Lung (tissue), 12 donors: ENCODE measurements around the gene CMPK1. TPM values are rescaled to one million over a fixed set of nuclear protein-coding genes. Genes with fewer than 3 reads are reported as not detected.

Experiments used
- ATAC-seq: fragments of 200-7000 bp; cut with Tn5 transposase; one replicate; pipeline ENCODE4 v1.9.1; 2020; ENCODE audit warnings: moderate number of reproducible peaks; ENCODE audit not compliant: insufficient read depth, low FRiP score
- DNase-seq, 3 donors: peaks; one replicate each; pipeline ENCODE4 v3.0.0-alpha.2; 2013 to 2017
- H3K27ac ChIP-seq, 2 donors: one replicate each; pipeline ENCODE4 v1.5.1; 2013; ENCODE audit warnings: mild to moderate bottlenecking in 2 of 2, moderate library complexity in 2 of 2, control low read depth in 1 of 2, inconsistent platforms in 1 of 2, low read depth in 1 of 2, low read length in 1 of 2
- H3K27me3 ChIP-seq, 3 donors: one replicate each; pipeline ENCODE4 v1.5.1; 2013; ENCODE audit warnings: low read length in 2 of 3; ENCODE audit not compliant: control insufficient read depth in 3 of 3, insufficient read depth in 3 of 3
- H3K36me3 ChIP-seq, 4 donors: one replicate each; pipeline ENCODE4 v1.5.1; 2013; ENCODE audit warnings: low read length in 4 of 4, mild to moderate bottlenecking in 1 of 4, moderate library complexity in 1 of 4; ENCODE audit not compliant: control insufficient read depth in 4 of 4, insufficient read depth in 4 of 4
- H3K4me1 ChIP-seq, 5 donors: one replicate each; pipeline ENCODE4 v1.5.1; 2013; ENCODE audit warnings: low read length in 5 of 5, mild to moderate bottlenecking in 2 of 5, moderate library complexity in 1 of 5; ENCODE audit not compliant: control insufficient read depth in 5 of 5, insufficient read depth in 5 of 5
- H3K4me3 ChIP-seq: one replicate; pipeline ENCODE4 v1.5.1; 2013; ENCODE audit warnings: mild to moderate bottlenecking, control low read depth, moderate library complexity
- H3K9ac ChIP-seq, 2 donors: one replicate each; pipeline ENCODE4 v1.5.1; 2013; ENCODE audit warnings: low read length in 2 of 2, control low read depth in 1 of 2; ENCODE audit not compliant: insufficient read depth in 1 of 2
- H3K9me3 ChIP-seq, 4 donors: one replicate each; pipeline ENCODE4 v1.5.1; 2013; ENCODE audit warnings: low read length in 3 of 4, mild to moderate bottlenecking in 1 of 4, moderate library complexity in 1 of 4; ENCODE audit not compliant: control insufficient read depth in 4 of 4, insufficient read depth in 3 of 4
- CTCF ChIP-seq: IDR thresholded peaks from 2 replicates; pipeline ENCODE4 v1.5.1; 2012; ENCODE audit warnings: mild to moderate bottlenecking; ENCODE audit errors: control extremely low read depth, extremely low read depth
- WGBS, 2 donors: extraction: QIAGEN DNeasy Blood & Tissue Kit; methylation state at CpG; one replicate each; pipeline ENCODE4 v1.1.7; 2013; 5-methylcytosine and 5-hydroxymethylcytosine counted together
- polyA plus RNA-seq, 2 donors: library from polyadenylated mRNA; stranded (reverse); fragments of 200-250 nt; gene quantifications; one replicate each; pipeline ENCODE4 v1.2.1, GENCODE V29; 2013
- total RNA-seq, 2 donors: library from RNA; depleted of rRNA in 1 of 2; stranded (reverse); fragments of >200 nt in 1 of 2; gene quantifications; one replicate each; pipeline ENCODE4 v1.2.1, GENCODE V29; 2014 to 2021
- donor health status: control.
- donor health status: control.
- donor health status: Bipolar disorder and iron deficiency.
- donor health status: healthy.
- donor health status: DM: yes; HTN: yes; CAD: no.

Gene CMPK1
- total and polyA plus RNA-seq, 4 donors, result 63.9 to 106 (median 85.3) TPM

DNA sequence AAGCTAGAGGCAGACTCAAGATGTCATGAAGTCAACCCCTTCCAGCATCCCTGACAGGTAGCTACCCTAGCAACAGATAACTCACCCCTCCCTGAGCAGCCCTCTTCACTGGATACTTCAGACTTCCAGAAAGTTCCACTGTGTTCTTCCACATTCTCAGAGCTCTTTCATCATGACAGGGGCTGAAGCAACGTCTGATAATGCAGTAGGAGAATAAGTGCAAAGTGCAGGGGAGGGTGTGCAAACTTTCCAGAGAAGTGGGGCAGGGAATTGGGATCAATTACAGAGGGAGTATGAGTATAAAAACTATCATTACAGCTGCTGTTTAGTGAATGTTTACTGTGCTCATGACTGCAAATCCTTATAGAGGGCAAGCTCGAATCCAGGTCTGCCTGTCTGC lies 56.1 kb downstream of the CMPK1 start:
- Histone ChIP-seq H3K9me3 (peaks cover 0 to 2% (median 0%) of the 10 kb centered on the region in 4 donors), H3K4me1 (peaks cover 0 to 13% (median 0%) of the 10 kb centered on the region in 5 donors), H3K27ac (no peak overlapping the region), H3K36me3 (no peaks in the 10 kb centered on the region), H3K9ac (no peak overlapping the region), H3K27me3 (no peaks in the 10 kb centered on the region), H3K4me3 (no peak overlapping the region)
- ATAC-seq, result no peak
- no peak for TF ChIP-seq CTCF
- 49 to 52% methylated on average over 2 of the region's 2 CpGs for WGBS, 2 donors
- DNase-seq, result no peak

DNA sequence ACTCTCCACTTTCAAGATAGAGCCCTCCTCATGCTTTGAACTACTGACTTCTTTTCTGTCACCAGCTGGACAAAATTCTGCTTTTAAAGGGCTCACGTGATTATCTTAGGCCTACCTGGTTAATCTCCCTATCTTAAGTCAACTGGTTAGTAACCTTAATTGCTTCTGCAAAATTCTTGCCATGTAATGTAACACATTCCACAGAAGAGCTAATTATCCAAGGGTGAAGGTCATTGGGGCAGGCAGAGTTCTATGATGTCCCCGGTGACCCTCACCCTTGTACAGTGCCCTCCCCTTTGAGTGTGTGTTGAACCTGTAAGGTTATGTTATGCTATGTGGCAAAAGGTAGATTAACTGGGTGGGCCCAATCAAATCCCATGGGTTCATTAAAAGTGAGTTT lies 57.3 kb downstream of the CMPK1 start:
- Histone ChIP-seq H3K4me3 (no peak overlapping the region), H3K27me3 (no peaks in the 10 kb centered on the region), H3K9ac (no peak overlapping the region), H3K9me3 (peaks cover 0 to 2% (median 0%) of the 10 kb centered on the region in 4 donors), H3K4me1 (peaks cover 0 to 13% (median 0%) of the 10 kb centered on the region in 5 donors), H3K27ac (no peak overlapping the region), H3K36me3 (no peaks in the 10 kb centered on the region)
- WGBS, 2 donors, result 66 to 76% methylated on average over 2 of the region's 2 CpGs
- TF ChIP-seq CTCF, result no peak
- DNase-seq (no peak), ATAC-seq (no peak)

DNA sequence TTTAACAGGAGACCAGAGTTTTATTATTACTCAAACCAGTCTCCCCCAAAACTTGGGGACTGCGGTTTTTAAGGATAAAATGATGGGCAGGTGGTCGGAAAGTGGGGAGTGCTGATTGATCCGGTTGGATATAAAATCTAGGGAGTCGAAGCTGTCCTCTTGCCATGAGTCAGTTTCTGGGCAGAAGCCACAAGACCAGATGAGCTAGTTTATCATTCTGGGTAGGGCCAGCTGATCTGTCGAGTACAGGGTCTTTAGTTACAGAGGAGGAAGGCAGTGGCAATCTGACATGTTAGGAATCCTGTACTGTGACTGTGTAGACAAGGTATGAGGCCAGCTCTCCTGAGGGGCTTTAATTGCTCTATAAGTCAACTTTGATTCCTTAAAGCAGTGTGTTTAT lies 59.6 kb downstream of the CMPK1 start:
- DNase-seq (no peak), ATAC-seq (no peak)
- Histone ChIP-seq H3K36me3 (no peaks in the 10 kb centered on the region), H3K27ac (no peak overlapping the region), H3K9me3 (peaks cover 0 to 2% (median 0%) of the 10 kb centered on the region in 4 donors), H3K27me3 (no peaks in the 10 kb centered on the region), H3K4me3 (no peak overlapping the region), H3K9ac (no peak overlapping the region), H3K4me1 (peaks cover 0 to 9% (median 0%) of the 10 kb centered on the region in 5 donors)
- WGBS, 2 donors, result 74 to 79% methylated on average over 5 of the region's 5 CpGs
- TF ChIP-seq CTCF, result no peak

- no peak overlapping the region for H3K27ac ChIP-seq
- no peak for ATAC-seq
- H3K4me1 ChIP-seq, result no peaks in the 10 kb centered on the region
- H3K27me3 ChIP-seq, result peaks cover 0 to 5% (median 0%) of the 10 kb centered on the region in 3 donors
- TF ChIP-seq CTCF, result no peak
- H3K36me3 ChIP-seq, result no peaks in the 10 kb centered on the region
- 66 to 86% methylated on average over 3 of the region's 3 CpGs for WGBS, 2 donors
- H3K9ac ChIP-seq, result no peak overlapping the region
- H3K4me3 ChIP-seq, result no peak overlapping the region
- DNase-seq, result no peak
- H3K9me3 ChIP-seq, result peaks cover 0 to 2% (median 0%) of the 10 kb centered on the region in 4 donors
Observed at GRCh38 chr1:47395433-47395832, 61.8 kb downstream of the CMPK1 start.
